Measurements from ENCODE around the gene TMEM107.

TMEM107 gene

DNA sequence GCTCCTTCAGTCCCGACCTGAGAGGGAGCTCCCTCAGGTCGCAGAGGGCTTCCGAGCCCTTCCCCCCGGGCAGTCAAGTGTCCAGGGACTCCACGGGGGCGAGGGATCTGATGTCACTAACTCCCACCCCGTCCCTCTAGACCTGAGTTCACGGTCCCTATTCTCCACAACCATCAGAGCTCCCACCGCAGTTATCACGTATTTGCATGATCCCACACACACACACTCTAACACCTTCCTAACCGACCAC is 20.3 kb downstream of the TMEM107 start (continued):
- TF ChIP-seq ZNF404 (tag by site-specific recombination; IDR thresholded peaks at IDR 0.05) = no peak
- TF ChIP-seq ZNF664 (tag by site-specific recombination; IDR thresholded peaks at IDR 0.05) = no peak
- TF ChIP-seq ZNF157 (tag by site-specific recombination; IDR thresholded peaks at IDR 0.05) = no peak
- peak; percentile 39; the same call in 1 of the 2 replicates for TF ChIP-seq FEZF1 (tag by site-specific recombination; IDR thresholded peaks at IDR 0.05)
- TF ChIP-seq ZNF610 (tag by site-specific recombination; IDR thresholded peaks at IDR 0.05; ENCODE audit: borderline replicate concordance) = peak; percentile 45; the same call in 1 of the 2 replicates
- TF ChIP-seq ZNF350 (tag by site-specific recombination; IDR thresholded peaks at IDR 0.05) = no peak
- no peak for TF ChIP-seq SCRT2 (tag by site-specific recombination; IDR thresholded peaks at IDR 0.05)
- TF ChIP-seq ZFP69B (tag by site-specific recombination; IDR thresholded peaks at IDR 0.05) = peak; percentile 63; the same call in 1 of the 2 replicates
- peak; percentile 38; the same call in 1 of the 2 replicates for TF ChIP-seq OVOL3 (tag by site-specific recombination; IDR thresholded peaks at IDR 0.05)
- no peak for TF ChIP-seq SETDB1 (IDR thresholded peaks at IDR 0.05; ENCODE audit: insufficient read length, low read length)
- TF ChIP-seq ZNF121 (tag by site-specific recombination; IDR thresholded peaks at IDR 0.05) = no peak
- no peak for TF ChIP-seq ZNF660 (tag by site-specific recombination; IDR thresholded peaks at IDR 0.05)
- 0 out of 2 replicates have a peak, but pooled peaks have one; percentile 33 for TF ChIP-seq ZNF692 (tag by site-specific recombination; IDR thresholded peaks at IDR 0.05)
- TF ChIP-seq ZNF560 (tag by site-specific recombination; IDR thresholded peaks at IDR 0.05; ENCODE audit: borderline replicate concordance) = no peak
- TF ChIP-seq ZNF140 (tag by site-specific recombination; IDR thresholded peaks at IDR 0.05) = no peak
- no peak for TF ChIP-seq ZSCAN30 (tag by site-specific recombination; IDR thresholded peaks at IDR 0.05)
- TF ChIP-seq ZBTB48 (tag by site-specific recombination; IDR thresholded peaks at IDR 0.05) = peak; percentile 92
- TF ChIP-seq GFI1B (tag by site-specific recombination; IDR thresholded peaks at IDR 0.05) = no peak
- 0 out of 2 replicates have a peak, but pooled peaks have one; percentile 17 for TF ChIP-seq MYNN (tag by site-specific recombination; IDR thresholded peaks at IDR 0.05; ENCODE audit: borderline replicate concordance)

- ChIA-PET POLR2A (interaction anchor here (1.3 to 4.6 kb wide), 6 partner anchors 16 to 67 kb away, joined by 10 to 34 read pairs (median 16); partner anchors contain the start of genes ALOXE3, AURKB and TMEM107), CTCF (interaction anchor here (0.6 to 7.3 kb wide), 9 partner anchors 12 to 82 kb away, joined by 3 to 91 read pairs (median 3); partner anchors contain the start of gene ALOXE3)
- Histone ChIP-seq H3K4me1 (ENCODE audit: control insufficient read depth, insufficient read depth, low read length) (peaks cover 25% of the 10 kb centered on the region), H3K36me3 (ENCODE audit: control insufficient read depth in 2 of 2, insufficient read depth in 1 of 2, low read length in 2 of 2) (peaks cover 11 to 20% of the 10 kb centered on the region in 2 experiments; a peak in 2 of 3 replicates), H3K4me3 (ENCODE audit: low read depth, low read length) (peak overlapping the region; percentile 45), H3K9me3 (ENCODE audit: control insufficient read depth, insufficient read depth, low read depth, low read length) (no peaks in the 10 kb centered on the region), H3K27ac (ENCODE audit: extremely low read depth, low read depth, low read length) (peak overlapping the region; percentile 74)
- no peak for TF ChIP-seq ZNF354C (tag by site-specific recombination; IDR thresholded peaks at IDR 0.05; ENCODE audit: borderline replicate concordance, low read depth)
- TF ChIP-seq ZNF138 (tag by site-specific recombination; IDR thresholded peaks at IDR 0.05; ENCODE audit: borderline replicate concordance) = no peak
- 0 out of 2 replicates have a peak, but pooled peaks have one; percentile 9 for TF ChIP-seq ZNF391 (tag by site-specific recombination; IDR thresholded peaks at IDR 0.05; ENCODE audit: borderline replicate concordance, low read depth)
- no peak for TF ChIP-seq ZNF571 (tag by site-specific recombination; IDR thresholded peaks at IDR 0.05)
- TF ChIP-seq, protein P1, sequence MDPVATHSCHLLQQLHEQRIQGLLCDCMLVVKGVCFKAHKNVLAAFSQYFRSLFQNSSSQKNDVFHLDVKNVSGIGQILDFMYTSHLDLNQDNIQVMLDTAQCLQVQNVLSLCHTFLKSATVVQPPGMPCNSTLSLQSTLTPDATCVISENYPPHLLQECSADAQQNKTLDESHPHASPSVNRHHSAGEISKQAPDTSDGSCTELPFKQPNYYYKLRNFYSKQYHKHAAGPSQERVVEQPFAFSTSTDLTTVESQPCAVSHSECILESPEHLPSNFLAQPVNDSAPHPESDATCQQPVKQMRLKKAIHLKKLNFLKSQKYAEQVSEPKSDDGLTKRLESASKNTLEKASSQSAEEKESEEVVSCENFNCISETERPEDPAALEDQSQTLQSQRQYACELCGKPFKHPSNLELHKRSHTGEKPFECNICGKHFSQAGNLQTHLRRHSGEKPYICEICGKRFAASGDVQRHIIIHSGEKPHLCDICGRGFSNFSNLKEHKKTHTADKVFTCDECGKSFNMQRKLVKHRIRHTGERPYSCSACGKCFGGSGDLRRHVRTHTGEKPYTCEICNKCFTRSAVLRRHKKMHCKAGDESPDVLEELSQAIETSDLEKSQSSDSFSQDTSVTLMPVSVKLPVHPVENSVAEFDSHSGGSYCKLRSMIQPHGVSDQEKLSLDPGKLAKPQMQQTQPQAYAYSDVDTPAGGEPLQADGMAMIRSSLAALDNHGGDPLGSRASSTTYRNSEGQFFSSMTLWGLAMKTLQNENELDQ (tag by site-specific recombination; IDR thresholded peaks at IDR 0.05; ENCODE audit: low read depth) = no peak
- TF ChIP-seq KLF9 (tag by site-specific recombination; IDR thresholded peaks at IDR 0.05; ENCODE audit: low read depth) = no peak
- TF ChIP-seq ZNF544 (tag by site-specific recombination; IDR thresholded peaks at IDR 0.05) = no peak
- TF ChIP-seq ZNF48 (tag by site-specific recombination; IDR thresholded peaks at IDR 0.05) = no peak
Observed at GRCh38 chr17:8155231-8155995, 20.8 kb downstream of the TMEM107 start.
